ENCODE data around the gene HS6ST1.

The HS6ST1 gene

DNA sequence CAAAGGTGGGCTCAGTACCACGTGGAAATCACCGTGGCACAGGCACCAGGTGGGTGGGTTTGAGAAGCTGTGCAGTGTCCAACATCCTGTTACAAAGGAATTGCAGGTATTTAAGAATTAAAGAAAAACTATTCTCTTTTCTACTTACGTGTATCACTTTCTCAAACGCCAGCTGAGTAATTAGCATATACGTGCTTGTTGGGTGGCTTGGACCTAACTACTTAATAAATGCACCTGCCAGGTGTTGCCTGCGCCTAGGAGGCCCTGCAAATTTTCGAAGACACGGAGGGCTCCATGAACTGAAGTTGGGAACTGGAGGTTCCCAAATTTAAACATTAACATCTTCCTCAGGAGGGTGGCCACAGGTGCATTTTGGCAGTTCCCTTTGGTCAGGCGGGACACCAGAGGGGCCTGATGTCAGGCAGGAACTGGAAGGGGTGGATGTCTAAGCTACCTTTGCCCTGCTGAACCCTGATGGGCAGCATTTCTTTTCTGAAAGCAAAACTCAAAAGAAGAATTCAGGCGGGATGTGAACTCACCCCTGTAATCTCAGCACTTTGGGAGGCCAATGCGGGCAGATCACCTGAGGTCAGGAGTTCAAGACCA, 84.8 kb downstream of the HS6ST1 start:
- DNase-seq = no peak

GRCh38 chr2:128232965-128233789, 85.5 kb downstream of the HS6ST1 start:
- peak; percentile 78 to 81 for DNase-seq

- DNase-seq = no peak
Measured at GRCh38 chr2:128228894-128229293, 89.8 kb downstream of the HS6ST1 start.

- no peak for DNase-seq
Measured at GRCh38 chr2:128227862-128228261, 90.8 kb downstream of the HS6ST1 start.

DNA sequence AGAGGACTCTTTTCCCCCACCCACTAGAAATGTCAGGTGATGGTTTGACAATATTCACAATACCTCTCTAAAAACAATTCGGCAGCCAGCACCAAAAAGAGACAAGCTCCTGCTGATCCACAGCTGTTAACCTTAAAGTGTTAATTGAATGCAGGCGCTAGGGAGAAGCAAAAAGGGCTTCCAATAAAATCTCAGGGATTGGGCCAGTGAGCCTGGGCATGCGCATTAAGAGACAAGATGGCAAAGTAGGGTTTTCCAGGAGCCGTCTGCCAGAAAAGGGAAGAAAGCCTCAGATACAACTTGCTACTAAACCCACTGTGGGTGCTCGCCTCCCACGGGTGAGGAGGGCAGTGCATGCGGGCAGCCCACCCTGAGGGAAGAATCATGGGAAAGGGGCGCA, 98.8 kb downstream of the HS6ST1 start:
- DNase-seq = no peak

DNA sequence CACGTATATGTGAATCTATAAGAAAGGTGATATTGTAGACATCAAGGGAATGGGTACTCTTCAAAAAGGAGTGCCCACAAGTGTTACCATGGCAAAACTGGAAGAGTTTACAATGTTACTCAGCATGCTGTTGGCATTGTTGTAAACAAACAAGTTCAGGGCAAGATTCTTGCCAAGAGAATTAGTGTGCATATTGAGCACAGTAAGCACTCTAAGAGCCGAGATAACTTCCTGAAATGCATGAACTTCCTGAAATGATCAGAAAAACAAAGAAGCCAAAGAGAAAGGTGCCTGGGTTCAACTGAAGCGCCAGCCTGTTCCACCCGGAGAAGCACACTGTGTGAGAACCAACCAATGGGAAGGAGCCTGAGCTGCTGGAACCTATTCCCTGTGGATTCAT, 101.0 kb downstream of the HS6ST1 start:
- no peak for DNase-seq

DNA sequence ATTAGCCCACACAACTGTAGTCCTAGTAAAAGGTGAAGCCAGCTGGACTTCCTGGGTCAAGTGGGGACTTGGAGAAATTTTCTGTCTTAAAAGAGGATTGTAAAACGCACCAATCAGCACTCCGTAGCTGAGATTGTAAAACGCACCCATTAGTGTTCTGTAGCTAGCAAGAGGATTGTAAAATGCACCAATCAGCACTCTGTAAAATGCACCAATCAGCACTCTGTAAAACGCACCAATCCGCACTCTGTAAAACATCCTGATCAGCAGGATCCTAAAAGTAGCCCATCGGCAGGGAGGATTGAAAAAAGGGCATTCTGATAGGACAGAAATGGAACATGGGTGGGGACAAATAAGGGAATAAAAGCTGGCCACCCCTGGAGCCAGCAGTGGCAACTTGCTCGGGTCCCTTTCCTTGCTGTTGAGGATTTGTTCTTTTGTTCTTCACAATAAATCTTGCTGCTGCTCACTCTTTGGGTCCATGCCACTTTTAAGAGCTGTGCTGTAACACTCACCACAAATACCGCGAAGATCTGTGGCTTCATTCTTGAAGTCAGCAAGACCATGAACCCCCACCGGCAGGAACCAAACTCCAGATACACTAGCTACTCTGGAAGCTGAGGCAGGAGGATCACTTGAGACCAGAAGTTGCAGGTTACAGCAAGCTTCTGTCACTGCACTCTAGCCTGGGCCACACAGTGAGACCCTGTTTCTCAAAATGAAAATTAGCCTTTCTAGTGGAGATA, 102.6 kb downstream of the HS6ST1 start:
- DNase-seq = no peak

All from activated CD4-positive, alpha-beta T cell treated with anti-CD3 and anti-CD28 coated beads, Interleukin-2, amount 50 U/mL, for 4 hours (primary cell).